Measurements from ENCODE around the gene CHURC1. TPM values are rescaled to one million over a fixed set of nuclear protein-coding genes. Genes with fewer than 3 reads are reported as not detected.

Gene CHURC1
- total RNA-seq, 1 donor from 2014 or later: 59.8 TPM

- no peak for DNase-seq (ENCODE audit: low spot score)
- H3K36me3 Mint-ChIP-seq: no peaks in the 10 kb centered on the region
- no peaks in the 10 kb centered on the region for H4K20me1 ChIP-seq (ENCODE audit: low read depth)
- peaks cover 3% of the 10 kb centered on the region for H3F3A ChIP-seq (ENCODE audit: low read depth)
- no peaks in the 10 kb centered on the region for H3K9me3 ChIP-seq (ENCODE audit: low read depth)
- no peak overlapping the region for H3K4me3 Mint-ChIP-seq
- no peak overlapping the region for H3K27ac ChIP-seq
- H3K36me3 ChIP-seq: no peaks in the 10 kb centered on the region
- no peak overlapping the region for H2AFZ ChIP-seq (replicated peaks)
- H3K4me1 Mint-ChIP-seq: no peaks in the 10 kb centered on the region
- peaks cover 10% of the 10 kb centered on the region for H3K27me3 ChIP-seq
- H3K4me2 ChIP-seq: no peak overlapping the region
- H3K9ac ChIP-seq: no peak overlapping the region
- H3K9me3 Mint-ChIP-seq: no peaks in the 10 kb centered on the region
- H3K4me1 ChIP-seq: peaks cover 4% of the 10 kb centered on the region
- TF ChIP-seq CTCF (IDR thresholded peaks at IDR 0.05) (no peak), EZH2 (IDR thresholded peaks at IDR 0.05) (no peak), EZH2phosphoT487 (IDR thresholded peaks at IDR 0.05) (no peak)
- no peak overlapping the region for H3K4me3 ChIP-seq
- no peak overlapping the region for H3K27ac Mint-ChIP-seq
- no peaks in the 10 kb centered on the region for H3K79me2 ChIP-seq (ENCODE audit: low read depth)
- H3K27me3 Mint-ChIP-seq (ENCODE audit: insufficient read depth, low read depth): peaks cover 6% of the 10 kb centered on the region
These were observed 47.1 kb upstream of the CHURC1 start for GRCh38 chr14:64867182-64867581.

GRCh38 chr14:64868379-64868778 lies 45.9 kb upstream of the CHURC1 start:
- H3K27ac Mint-ChIP-seq: no peak overlapping the region
- H3K4me2 ChIP-seq: no peak overlapping the region

GRCh38 chr14:64868841-64869240 lies 45.4 kb upstream of the CHURC1 start:
- no peaks in the 10 kb centered on the region for H3K9me3 ChIP-seq (ENCODE audit: low read depth)
- peaks cover 10% of the 10 kb centered on the region for H3K27me3 ChIP-seq
- H3K27me3 Mint-ChIP-seq (ENCODE audit: insufficient read depth, low read depth): peaks cover 5% of the 10 kb centered on the region
- H3K9me3 Mint-ChIP-seq: peaks cover 4% of the 10 kb centered on the region
- no peak overlapping the region for H3K4me2 ChIP-seq
- H3K79me2 ChIP-seq (ENCODE audit: low read depth): no peaks in the 10 kb centered on the region
- no peak overlapping the region for H3K27ac Mint-ChIP-seq
- no peaks in the 10 kb centered on the region for H3K36me3 ChIP-seq
- H3K9ac ChIP-seq: no peak overlapping the region
- H4K20me1 ChIP-seq (ENCODE audit: low read depth): no peaks in the 10 kb centered on the region
- H2AFZ ChIP-seq (replicated peaks): no peak overlapping the region
- H3K4me3 ChIP-seq: no peak overlapping the region
- TF ChIP-seq EZH2phosphoT487 (IDR thresholded peaks at IDR 0.05) (no peak), EZH2 (IDR thresholded peaks at IDR 0.05) (no peak), CTCF (IDR thresholded peaks at IDR 0.05) (no peak)
- H3F3A ChIP-seq (ENCODE audit: low read depth): no peaks in the 10 kb centered on the region
- no peak for DNase-seq (ENCODE audit: low spot score)
- no peak overlapping the region for H3K27ac ChIP-seq
- no peaks in the 10 kb centered on the region for H3K36me3 Mint-ChIP-seq
- H3K4me1 Mint-ChIP-seq: no peaks in the 10 kb centered on the region
- H3K4me3 Mint-ChIP-seq: no peak overlapping the region
- no peaks in the 10 kb centered on the region for H3K4me1 ChIP-seq

More at GRCh38 chr14:64868379-64868778, 45.9 kb upstream of the CHURC1 start:
- TF ChIP-seq EZH2 (IDR thresholded peaks at IDR 0.05): no peak
- Histone ChIP-seq H3K4me1 (no peaks in the 10 kb centered on the region), H3K9ac (no peak overlapping the region), H3K27ac (no peak overlapping the region), H3F3A (ENCODE audit: low read depth) (no peaks in the 10 kb centered on the region), H3K36me3 (no peaks in the 10 kb centered on the region), H3K4me3 (no peak overlapping the region), H2AFZ (replicated peaks) (no peak overlapping the region), H3K9me3 (ENCODE audit: low read depth) (no peaks in the 10 kb centered on the region), H3K79me2 (ENCODE audit: low read depth) (no peaks in the 10 kb centered on the region), H3K27me3 (peaks cover 10% of the 10 kb centered on the region), H4K20me1 (ENCODE audit: low read depth) (no peaks in the 10 kb centered on the region)
- Mint-ChIP-seq H3K36me3 (no peaks in the 10 kb centered on the region), H3K4me1 (no peaks in the 10 kb centered on the region), H3K4me3 (no peak overlapping the region), H3K9me3 (peaks cover 4% of the 10 kb centered on the region), H3K27me3 (ENCODE audit: insufficient read depth, low read depth) (peaks cover 4% of the 10 kb centered on the region)
- DNase-seq (ENCODE audit: low spot score): no peak

- TF ChIP-seq EZH2phosphoT487 (IDR thresholded peaks at IDR 0.05) (no peak), CTCF (IDR thresholded peaks at IDR 0.05) (no peak), EZH2 (IDR thresholded peaks at IDR 0.05) (no peak)
- Mint-ChIP-seq H3K27ac (no peak overlapping the region), H3K36me3 (no peaks in the 10 kb centered on the region), H3K4me3 (no peak overlapping the region), H3K9me3 (peaks cover 4% of the 10 kb centered on the region), H3K4me1 (no peaks in the 10 kb centered on the region), H3K27me3 (ENCODE audit: insufficient read depth, low read depth) (peaks cover 7% of the 10 kb centered on the region)
- no peaks in the 10 kb centered on the region for H3K79me2 ChIP-seq (ENCODE audit: low read depth)
- no peaks in the 10 kb centered on the region for H4K20me1 ChIP-seq (ENCODE audit: low read depth)
- no peak for DNase-seq (ENCODE audit: low spot score)
- H3K27ac ChIP-seq: no peak overlapping the region
- H3K4me2 ChIP-seq: no peak overlapping the region
- no peak overlapping the region for H3K4me3 ChIP-seq
- no peaks in the 10 kb centered on the region for H3K36me3 ChIP-seq
- H3K27me3 ChIP-seq: peaks cover 14% of the 10 kb centered on the region
- no peak overlapping the region for H2AFZ ChIP-seq (replicated peaks)
- H3F3A ChIP-seq (ENCODE audit: low read depth): no peaks in the 10 kb centered on the region
- H3K4me1 ChIP-seq: no peaks in the 10 kb centered on the region
- H3K9ac ChIP-seq: no peak overlapping the region
- H3K9me3 ChIP-seq (ENCODE audit: low read depth): no peaks in the 10 kb centered on the region
These were observed 44.1 kb upstream of the CHURC1 start for GRCh38 chr14:64870160-64870559.

Measured in neural progenitor cell (in vitro differentiated cells).